K562 (cell line): ENCODE measurements around the gene C1QTNF12. TPM values are rescaled to one million over a fixed set of nuclear protein-coding genes. Genes with fewer than 3 reads are reported as not detected.
A peak's percentile ranks its signal among the peaks of the same experiment; 100 is the strongest.

Experiments used
- BHLHE40 ChIP-seq: IDR thresholded peaks from 2 replicates; pipeline ENCODE4 v1.6.1; 2011; ENCODE audit warnings: low read length, improper control_type of control experiment
- BMI1 ChIP-seq: fragments of 150-350 bp; IDR thresholded peaks from 2 replicates; pipeline ENCODE4 v1.6.1; 2014; ENCODE audit warnings: low read length
- E2F8 ChIP-seq: fragments of 450-650 bp; IDR thresholded peaks from 2 replicates; pipeline ENCODE4 v1.7.1; 2018; ENCODE audit warnings: mild to moderate bottlenecking, low read depth; ENCODE audit not compliant: partially characterized antibody
- IRF2 ChIP-seq: sonication (generic); formaldehyde crosslinking; IDR thresholded peaks from 2 replicates; pipeline ENCODE4 v1.8.1; 2022; ENCODE audit warnings: mild to moderate bottlenecking, missing genetic modification reagents
- KLF16 ChIP-seq: IDR thresholded peaks from 2 replicates; pipeline ENCODE4 v1.6.1; 2016; ENCODE audit warnings: antibody characterized with exemption
- MAFF ChIP-seq: IDR thresholded peaks from 2 replicates; pipeline ENCODE4 v1.6.1; 2012; ENCODE audit warnings: low read length, improper control_type of control experiment
- MAZ ChIP-seq, 2 experiments: fragments of 450-650 bp in 1 of 2; sonication (generic) in 1 of 2; formaldehyde crosslinking; IDR thresholded peaks in 1 of 2; conservative IDR thresholded peaks in 1 of 2; 2 replicates each; pipeline versions ENCODE4 v1.4.0 to v1.5.0; 2020; ENCODE audit warnings: mild to moderate bottlenecking in 1 of 2, missing genetic modification reagents in 1 of 2
- MEIS2 ChIP-seq: fragments of 450-650 bp; IDR thresholded peaks from 2 replicates; pipeline ENCODE4 v1.6.1; 2014; ENCODE audit warnings: mild to moderate bottlenecking; ENCODE audit not compliant: partially characterized antibody
- NBN ChIP-seq: fragments of 450-650 bp; IDR thresholded peaks from 2 replicates; pipeline ENCODE4 v1.6.1; 2016; ENCODE audit warnings: low read depth, mild to moderate bottlenecking
- NCOA6 ChIP-seq: fragments of 450-650 bp; IDR thresholded peaks from 2 replicates; pipeline ENCODE4 v1.6.1; 2017; ENCODE audit warnings: mild to moderate bottlenecking
- NFE2 ChIP-seq: IDR thresholded peaks from 2 replicates; pipeline ENCODE4 v1.6.1; 2014; ENCODE audit warnings: antibody characterized with exemption, low read depth
- NFYB ChIP-seq: IDR thresholded peaks from 2 replicates; pipeline ENCODE4 v1.6.1; 2011; ENCODE audit warnings: mild to moderate bottlenecking, moderate library complexity; ENCODE audit not compliant: insufficient read length; ENCODE audit errors: extremely low read depth
- PHF20 ChIP-seq: fragments of 450-650 bp; IDR thresholded peaks from 2 replicates; pipeline ENCODE4 v1.6.1; 2018; ENCODE audit not compliant: partially characterized antibody
- RREB1 ChIP-seq: fragments of 250-450 bp; sonication (Bioruptor Pico); IDR thresholded peaks from 2 replicates; pipeline ENCODE4 v1.4.0; 2020
- SMAD4 ChIP-seq: fragments of 250-450 bp; sonication (Bioruptor Pico); conservative IDR thresholded peaks from 2 replicates; pipeline ENCODE4 v1.8.0; 2021; ENCODE audit warnings: inconsistent platforms, mild to moderate bottlenecking, moderate library complexity
- SMARCC2 ChIP-seq: fragments of 450-650 bp; IDR thresholded peaks from 2 replicates; pipeline ENCODE4 v1.6.1; 2017; ENCODE audit warnings: antibody characterized with exemption, moderate library complexity, mild to moderate bottlenecking, low read depth
- STAG1 ChIP-seq: sonication (generic); formaldehyde crosslinking; IDR thresholded peaks from 2 replicates; pipeline ENCODE4 v1.5.0; 2020; ENCODE audit warnings: missing genetic modification reagents, borderline replicate concordance
- TAL1 ChIP-seq: fragments of 450-650 bp; IDR thresholded peaks from 2 replicates; pipeline ENCODE4 v1.6.1; 2016; ENCODE audit warnings: mild to moderate bottlenecking
- TCF3 ChIP-seq: sonication (generic); formaldehyde crosslinking; IDR thresholded peaks from 2 replicates; pipeline ENCODE4 v1.4.0; 2020; ENCODE audit warnings: mild to moderate bottlenecking, missing genetic modification reagents
- ZBED1 ChIP-seq: IDR thresholded peaks from 2 replicates; pipeline ENCODE4 v1.6.1; 2014
- ZNF224 ChIP-seq: sonication (generic); formaldehyde crosslinking; IDR thresholded peaks from 2 replicates; pipeline ENCODE4 v1.8.0; 2022; ENCODE audit warnings: mild to moderate bottlenecking, missing genetic modification reagents
- ZNF445 ChIP-seq: fragments of 250-450 bp; sonication (Bioruptor Pico); IDR thresholded peaks from 2 replicates; pipeline ENCODE4 v1.4.0; 2020; ENCODE audit warnings: low read depth, mild to moderate bottlenecking, moderate library complexity
- polyA plus RNA-seq, 8 experiments: library from polyadenylated mRNA; depleted of rRNA in 4 of 8; stranded (reverse) in 5 of 8; unstranded in 3 of 8; fragments of >200 nt; fragmentation: Nextera tagmentation in 2 of 8; fragmentation: Illumina TruSeq in 1 of 8; extraction: Ambion mirVana in 2 of 8; extraction: Trizol in 1 of 8; gene quantifications; 2 replicates each; pipeline versions ENCODE4 v1.2.1 to v1.2.3, GENCODE V29; 2011 to 2014; ENCODE audit warnings: inconsistent platforms in 1 of 8, missing spikeins in 1 of 8
- total RNA-seq, 7 experiments: library from RNA; depleted of rRNA in 6 of 7; stranded (reverse); fragments of >200 nt in 6 of 7; fragmentation: Illumina TruSeq in 2 of 7; extraction: Trizol in 2 of 7; gene quantifications; 2 replicates each; pipeline versions ENCODE4 v1.2.1 to v1.2.3, GENCODE V29; 2011 to 2021; ENCODE audit warnings: low replicate concordance in 1 of 7

The C1QTNF12 gene
- total and polyA plus RNA-seq, 9 of the 15 experiments (the other 6 are each of a cell fraction or from before 2014, with no cell fraction given): 0.11 to 4.3 (median 0.93) TPM; not detected in 3

- TF ChIP-seq RREB1 (CRISPR knock-in tag): no peak
- no peak for TF ChIP-seq IRF2
- TF ChIP-seq BMI1: no peak
- no peak for TF ChIP-seq SMARCC2
- no peak; the same call in 1 of the 2 replicates for TF ChIP-seq SMAD4 (CRISPR knock-in tag)
- TF ChIP-seq MAZ (CRISPR knock-in tag; conservative IDR thresholded peaks at IDR 0.05 in 1 of 2, IDR thresholded peaks at IDR 0.05 in 1 of 2): peak; percentile 87 to 92
- TF ChIP-seq NFE2: no peak
- TF ChIP-seq TCF3 (CRISPR knock-in tag): 0 out of 2 replicates have a peak, but pooled peaks have one; percentile 7
- TF ChIP-seq PHF20: peak; percentile 61
- no peak for TF ChIP-seq ZNF224 (CRISPR knock-in tag)
- no peak for TF ChIP-seq KLF16
- TF ChIP-seq E2F8: peak; percentile 84
- TF ChIP-seq TAL1: no peak
- peak; percentile 88 for TF ChIP-seq MEIS2
- peak; percentile 89 for TF ChIP-seq NFYB
- peak; percentile 49; the same call in 1 of the 2 replicates for TF ChIP-seq BHLHE40
- no peak for TF ChIP-seq ZNF445 (CRISPR knock-in tag)
- TF ChIP-seq ZBED1: no peak
- no peak for TF ChIP-seq MAFF
- no peak for TF ChIP-seq NBN
- TF ChIP-seq NCOA6: no peak
- peak; percentile 62; the same call in 1 of the 2 replicates for TF ChIP-seq STAG1 (CRISPR knock-in tag)
Measured at GRCh38 chr1:1231400-1232207, 14.9 kb downstream of the C1QTNF12 start, which contains the start of gene SDF4 (continued).
